Kidney (tissue), 22 donors: ENCODE measurements around the gene HOXD12. TPM values are rescaled to one million over a fixed set of nuclear protein-coding genes. Genes with fewer than 3 reads are reported as not detected.

Experiments
- DNase-seq, 5 donors: peaks; one replicate each; pipeline ENCODE4 v3.0.0-alpha.2; 2013 to 2020
- FAIRE-seq: peaks from 2 replicates; lab custom pipeline; 2012; peaks lifted over from hg19 to GRCh38; lab: Jason Lieb, UNC
- H3K27ac ChIP-seq, 2 donors: one replicate each; pipeline ENCODE4 v1.7.0; 2013; ENCODE audit warnings: low read depth in 2 of 2, low read length in 2 of 2, inconsistent platforms in 1 of 2
- H3K27me3 ChIP-seq: one replicate; pipeline ENCODE4 v1.7.1; 2013; ENCODE audit warnings: low read length, inconsistent platforms; ENCODE audit not compliant: control insufficient read depth, insufficient read depth
- H3K36me3 ChIP-seq, 3 donors: one replicate each; pipeline versions ENCODE4 v1.7.0 to v1.7.1; 2013; ENCODE audit warnings: low read length in 3 of 3, control low read depth in 1 of 3, inconsistent platforms in 1 of 3; ENCODE audit not compliant: insufficient read depth in 3 of 3, control insufficient read depth in 2 of 3
- H3K4me1 ChIP-seq, 3 donors: one replicate each; pipeline versions ENCODE4 v1.7.0 to v1.7.1; 2013; ENCODE audit warnings: low read length in 3 of 3, inconsistent platforms in 1 of 3, low read depth in 1 of 3; ENCODE audit not compliant: control insufficient read depth in 2 of 3, insufficient read depth in 2 of 3
- H3K4me3 ChIP-seq, 3 donors: one replicate each; pipeline versions ENCODE4 v1.7.0 to v1.8.1; 2013; ENCODE audit warnings: low read length in 3 of 3, control low read depth in 1 of 3, inconsistent platforms in 1 of 3
- H3K9ac ChIP-seq, 3 donors: one replicate each; pipeline versions ENCODE4 v1.7.0 to v1.7.1; 2013; ENCODE audit warnings: low read length in 3 of 3, control low read depth in 1 of 3, inconsistent platforms in 1 of 3
- H3K9me3 ChIP-seq, 3 donors: one replicate each; pipeline versions ENCODE4 v1.7.0 to v1.7.1; 2013; ENCODE audit warnings: low read length in 3 of 3, control low read depth in 1 of 3, inconsistent platforms in 1 of 3; ENCODE audit not compliant: control insufficient read depth in 2 of 3, insufficient read depth in 1 of 3
- intact Hi-C: fragments of 100-400 bp; cut with DNase I; formaldehyde crosslinking; loops from one replicate; pipeline ENCODE4 v1.11.1; 2022
- long read RNA-seq, 10 donors: library from polyadenylated mRNA in 1 of 10; unstranded in 1 of 10; transcript quantifications; one replicate each; pipeline ENCODE4 v2.0.0 and lab custom pipeline, GENCODE V29; 2021 to 2026
- polyA plus RNA-seq: library from polyadenylated mRNA; stranded (reverse); fragments of 350-450 nt; fragmentation: Illumina TruSeq; extraction: RNeasy Lipid Tissue Mini Kit (QIAGEN cat#74804); gene quantifications from one replicate; pipeline ENCODE4 v1.2.3, GENCODE V29; 2014; ENCODE audit warnings: low read depth, low replicate concordance; ENCODE audit not compliant: insufficient read depth
- total RNA-seq: library from RNA; stranded (reverse); fragmentation: NEBNext Ultra II Directional; extraction: Animal tissue kit (Norgen Biotek cat#: 25700); gene quantifications from one replicate; pipeline ENCODE4 v1.2.1, GENCODE V29; 2021
- TF ChIP-seq, protein P1 (sequence below): IDR thresholded peaks from 3 replicates; pipeline ENCODE4 v1.5.1; 2012; ENCODE audit warnings: mild to moderate bottlenecking, moderate library complexity, borderline replicate concordance; ENCODE audit not compliant: insufficient read depth; ENCODE audit errors: extremely low read depth
- donor health status: control.
- donor health status: control.
- donor health status: control.
- donor health status: control.
- donor health status: control.
- donor health status: DM: yes; HTN: yes; CAD: no.
- donor health status: Normal renal cell carcinoma (clear cell type).

HOXD12 gene, protein sequence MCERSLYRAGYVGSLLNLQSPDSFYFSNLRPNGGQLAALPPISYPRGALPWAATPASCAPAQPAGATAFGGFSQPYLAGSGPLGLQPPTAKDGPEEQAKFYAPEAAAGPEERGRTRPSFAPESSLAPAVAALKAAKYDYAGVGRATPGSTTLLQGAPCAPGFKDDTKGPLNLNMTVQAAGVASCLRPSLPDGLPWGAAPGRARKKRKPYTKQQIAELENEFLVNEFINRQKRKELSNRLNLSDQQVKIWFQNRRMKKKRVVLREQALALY
- total RNA-seq (not detected), polyA plus RNA-seq (not detected)
- long read RNA-seq, donor 1, result 0 reads
- long read RNA-seq, donor 2, result 0 reads
- long read RNA-seq, donor 3, result 0 reads
- long read RNA-seq, donor 4, result 0 reads
- long read RNA-seq, donor 5, result 0 reads
- long read RNA-seq, donor 6, result 0 reads
- long read RNA-seq, donor 7, result 0 reads
- long read RNA-seq, donor 8, partial matches to known transcripts, result 0 of 1 reads
- long read RNA-seq, donor 8, other reads (novel, unspliced or antisense), result 0 of 1 reads
- long read RNA-seq, donor 9, result 0 reads
- long read RNA-seq, donor 10, result 0 reads

DNA sequence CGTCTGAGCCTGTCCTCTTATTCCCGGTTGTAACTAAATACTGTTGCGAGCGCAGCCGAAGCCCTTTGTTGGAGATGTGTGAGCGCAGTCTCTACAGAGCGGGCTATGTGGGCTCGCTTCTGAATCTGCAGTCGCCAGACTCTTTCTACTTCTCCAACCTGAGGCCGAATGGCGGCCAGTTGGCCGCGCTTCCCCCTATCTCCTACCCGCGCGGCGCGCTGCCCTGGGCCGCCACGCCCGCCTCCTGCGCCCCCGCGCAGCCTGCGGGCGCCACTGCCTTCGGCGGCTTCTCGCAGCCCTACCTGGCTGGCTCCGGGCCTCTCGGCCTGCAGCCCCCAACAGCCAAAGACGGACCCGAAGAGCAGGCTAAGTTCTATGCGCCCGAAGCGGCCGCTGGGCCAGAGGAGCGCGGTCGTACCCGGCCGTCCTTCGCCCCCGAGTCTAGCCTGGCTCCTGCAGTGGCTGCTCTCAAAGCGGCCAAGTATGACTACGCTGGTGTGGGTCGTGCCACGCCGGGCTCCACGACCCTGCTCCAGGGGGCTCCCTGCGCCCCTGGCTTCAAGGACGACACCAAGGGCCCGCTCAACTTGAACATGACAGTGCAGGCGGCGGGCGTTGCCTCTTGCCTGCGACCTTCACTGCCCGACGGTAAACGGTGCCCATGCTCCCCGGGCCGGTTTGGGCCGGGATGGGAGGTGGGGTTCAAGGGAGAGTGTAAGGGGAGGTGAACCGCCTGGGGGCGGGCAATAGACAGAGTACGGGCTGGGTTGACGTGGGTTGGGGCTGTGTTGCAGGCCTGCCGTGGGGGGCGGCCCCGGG, at the start of gene HOXD12:
Gene HOXD12 (plus strand): TSS at position 68 of the 819 bp plus-strand sequence. CDS start 7 bp downstream, at position 75.
- H3K36me3 ChIP-seq, result no peaks in the 10 kb centered on the region
- H3K9ac ChIP-seq, result no peak within 1 kb of the TSS
- intact Hi-C loops, result loop anchor here (10.0 kb wide), 1 partner anchor 415 kb away; no protein-coding TSS in a partner anchor
- peaks cover 61% of the 10 kb centered on the region for H3K27me3 ChIP-seq
- H3K27ac ChIP-seq, result no peak within 1 kb of the TSS
- H3K4me3 ChIP-seq, result peak within 1 kb of the TSS in 1 of 3 donors; percentile 6
- DNase-seq (peak in 4 of 5 donors; percentile 68 to 83 (median 78)), FAIRE-seq (no peak)
- H3K9me3 ChIP-seq, result no peaks in the 10 kb centered on the region
- TF ChIP-seq, protein P1, sequence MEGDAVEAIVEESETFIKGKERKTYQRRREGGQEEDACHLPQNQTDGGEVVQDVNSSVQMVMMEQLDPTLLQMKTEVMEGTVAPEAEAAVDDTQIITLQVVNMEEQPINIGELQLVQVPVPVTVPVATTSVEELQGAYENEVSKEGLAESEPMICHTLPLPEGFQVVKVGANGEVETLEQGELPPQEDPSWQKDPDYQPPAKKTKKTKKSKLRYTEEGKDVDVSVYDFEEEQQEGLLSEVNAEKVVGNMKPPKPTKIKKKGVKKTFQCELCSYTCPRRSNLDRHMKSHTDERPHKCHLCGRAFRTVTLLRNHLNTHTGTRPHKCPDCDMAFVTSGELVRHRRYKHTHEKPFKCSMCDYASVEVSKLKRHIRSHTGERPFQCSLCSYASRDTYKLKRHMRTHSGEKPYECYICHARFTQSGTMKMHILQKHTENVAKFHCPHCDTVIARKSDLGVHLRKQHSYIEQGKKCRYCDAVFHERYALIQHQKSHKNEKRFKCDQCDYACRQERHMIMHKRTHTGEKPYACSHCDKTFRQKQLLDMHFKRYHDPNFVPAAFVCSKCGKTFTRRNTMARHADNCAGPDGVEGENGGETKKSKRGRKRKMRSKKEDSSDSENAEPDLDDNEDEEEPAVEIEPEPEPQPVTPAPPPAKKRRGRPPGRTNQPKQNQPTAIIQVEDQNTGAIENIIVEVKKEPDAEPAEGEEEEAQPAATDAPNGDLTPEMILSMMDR, result no peak
- peaks cover 0 to 10% (median 5%) of the 10 kb centered on the region in 3 donors for H3K4me1 ChIP-seq

DNA sequence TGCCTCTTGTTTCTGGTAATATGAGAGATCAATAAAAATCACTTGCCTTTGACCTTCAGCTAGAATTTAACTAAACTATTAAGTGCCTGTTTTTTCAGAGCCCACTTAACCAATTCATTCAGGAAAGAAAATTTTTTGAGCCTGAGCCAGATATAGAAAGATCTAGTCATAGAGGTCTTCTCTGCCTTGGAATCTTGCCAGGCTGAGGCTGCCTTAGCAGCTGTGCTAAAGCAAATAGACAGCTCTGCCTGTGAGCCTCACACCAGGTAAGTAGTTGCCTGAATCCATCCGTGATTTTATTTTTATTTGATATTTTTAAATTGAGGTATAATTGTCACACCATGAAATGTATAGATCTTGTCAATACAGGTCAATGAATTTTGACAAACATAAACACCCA, 43.2 kb upstream of the HOXD12 start:
- Histone ChIP-seq H3K4me3 (no peak overlapping the region), H3K9me3 (peaks cover 0 to 2% (median 0%) of the 10 kb centered on the region in 3 donors), H3K4me1 (no peaks in the 10 kb centered on the region), H3K27ac (no peak overlapping the region), H3K27me3 (no peaks in the 10 kb centered on the region), H3K9ac (no peak overlapping the region), H3K36me3 (no peaks in the 10 kb centered on the region)
- intact Hi-C loops, result no loop called here
- TF ChIP-seq, protein P1, result no peak
- FAIRE-seq, result no peak
- no peak for DNase-seq

DNA sequence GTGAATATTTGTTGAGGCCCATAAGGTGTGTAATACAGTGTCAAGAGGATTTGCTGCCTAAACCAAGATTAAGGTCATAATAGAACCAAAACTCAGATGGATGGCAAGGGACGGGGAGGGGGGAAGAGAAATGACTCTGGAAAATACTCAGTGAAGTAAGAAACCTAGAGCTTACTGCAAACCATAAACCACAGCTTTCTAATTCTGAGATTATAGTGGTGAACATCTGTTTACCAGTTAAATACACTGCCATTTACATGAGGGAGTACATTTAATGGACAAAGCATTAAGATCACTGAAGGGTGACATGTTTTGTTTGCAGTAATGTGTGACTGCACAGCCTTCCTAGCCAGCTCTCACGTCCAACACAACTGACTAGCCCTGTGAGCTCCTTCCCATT, 35.6 kb upstream of the HOXD12 start:
- TF ChIP-seq, protein P1, result no peak
- intact Hi-C loops, result no loop called here
- Histone ChIP-seq H3K27me3 (peaks cover 38% of the 10 kb centered on the region), H3K4me1 (peaks cover 0 to 7% (median 5%) of the 10 kb centered on the region in 3 donors), H3K36me3 (no peaks in the 10 kb centered on the region), H3K4me3 (no peak overlapping the region), H3K27ac (no peak overlapping the region), H3K9ac (no peak overlapping the region), H3K9me3 (no peaks in the 10 kb centered on the region)
- DNase-seq (peak in 2 of 5 donors; percentile 65 to 71), FAIRE-seq (no peak)
